Activated naive CD8-positive, alpha-beta T cell treated with anti-CD3 and anti-CD28 coated beads, Interleukin-2, amount 50 U/mL, for 24 hours (primary cell): Measurements from ENCODE around the gene TCTN1.
"Not testable (repeated sequence)": the region's sequence is repeated elsewhere in the genome, so short reads cannot be mapped to it uniquely, and the experiment has no call there.

Experiments
- ATAC-seq: fragments of 150-1000 bp; cut with Tn5 transposase; one replicate; pipeline ENCODE4 v1.10.0; 2021
- DNase-seq: peaks from one replicate; pipeline ENCODE4 v3.0.0; 2021
- H3K27ac Mint-ChIP-seq: one replicate; pipeline ENCODE4 v1.8.0; 2021; ENCODE audit warnings: mild to moderate bottlenecking, mixed read lengths
- H3K27me3 Mint-ChIP-seq: one replicate; pipeline ENCODE4 v1.8.0; 2021; ENCODE audit warnings: mixed read lengths
- H3K36me3 Mint-ChIP-seq: one replicate; pipeline ENCODE4 v1.8.0; 2021; ENCODE audit warnings: low read depth, mixed read lengths
- H3K4me1 Mint-ChIP-seq: one replicate; pipeline ENCODE4 v1.8.0; 2021; ENCODE audit warnings: mixed read lengths
- H3K4me3 Mint-ChIP-seq: one replicate; pipeline ENCODE4 v1.8.0; 2021; ENCODE audit warnings: mild to moderate bottlenecking, moderate library complexity, mixed read lengths
- H3K9me3 Mint-ChIP-seq: one replicate; pipeline ENCODE4 v1.8.0; 2021; ENCODE audit warnings: mixed read lengths

Gene TCTN1

DNA sequence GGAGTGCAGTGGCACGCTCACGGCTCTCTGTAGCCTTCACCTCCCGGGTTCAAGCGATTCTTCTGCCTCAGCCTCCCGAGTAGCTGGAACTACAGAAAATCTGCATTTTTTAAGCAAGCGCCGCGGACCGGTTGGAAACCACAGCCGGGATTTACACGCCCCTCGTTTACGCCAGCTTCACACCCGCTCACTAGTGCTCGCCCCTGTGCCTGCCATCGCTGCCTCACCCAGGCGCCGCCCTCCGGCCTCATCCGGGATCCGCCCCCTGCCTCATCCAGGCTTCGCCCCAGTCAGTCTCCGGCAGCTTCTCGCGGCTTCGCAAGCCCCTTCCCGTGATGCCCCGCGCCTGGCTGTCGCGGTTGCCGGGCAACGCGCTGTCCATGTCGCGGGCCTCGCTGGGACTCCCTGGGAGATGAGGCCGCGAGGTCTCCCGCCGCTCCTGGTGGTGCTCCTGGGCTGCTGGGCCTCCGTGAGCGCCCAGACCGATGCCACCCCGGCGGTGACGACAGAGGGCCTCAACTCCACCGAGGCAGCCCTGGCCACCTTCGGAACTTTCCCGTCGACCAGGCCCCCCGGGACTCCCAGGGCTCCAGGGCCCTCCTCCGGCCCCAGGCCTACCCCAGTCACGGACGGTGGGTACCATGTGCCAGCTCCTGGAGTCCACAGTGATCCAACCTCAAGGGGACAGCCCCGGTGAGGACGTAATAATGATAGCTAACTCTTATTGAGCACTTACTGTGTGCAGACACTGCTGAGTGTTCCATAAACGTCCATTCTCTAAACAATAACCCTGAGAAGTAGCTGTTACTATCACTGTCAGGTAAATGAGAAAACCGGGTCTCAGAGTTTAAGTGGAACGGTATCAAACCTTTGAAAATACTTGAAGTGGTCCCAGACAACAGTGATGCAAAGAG is at the start of gene TCTN1:
Gene TCTN1, plus strand, starts transcription at position 359 of the 914 bp plus-strand sequence. Its CDS starts 54 bp downstream, at position 413.
- H3K27me3 Mint-ChIP-seq: no peaks in the 10 kb centered on the region
- H3K36me3 Mint-ChIP-seq: no peaks in the 10 kb centered on the region
- H3K4me3 Mint-ChIP-seq: peak within 1 kb of the TSS; percentile 82
- no peaks in the 10 kb centered on the region for H3K9me3 Mint-ChIP-seq
- peaks cover 43% of the 10 kb centered on the region for H3K4me1 Mint-ChIP-seq
- peak; percentile 99 for DNase-seq
- H3K27ac Mint-ChIP-seq: peak within 1 kb of the TSS; percentile 82
- peak; percentile 99 for ATAC-seq

DNA sequence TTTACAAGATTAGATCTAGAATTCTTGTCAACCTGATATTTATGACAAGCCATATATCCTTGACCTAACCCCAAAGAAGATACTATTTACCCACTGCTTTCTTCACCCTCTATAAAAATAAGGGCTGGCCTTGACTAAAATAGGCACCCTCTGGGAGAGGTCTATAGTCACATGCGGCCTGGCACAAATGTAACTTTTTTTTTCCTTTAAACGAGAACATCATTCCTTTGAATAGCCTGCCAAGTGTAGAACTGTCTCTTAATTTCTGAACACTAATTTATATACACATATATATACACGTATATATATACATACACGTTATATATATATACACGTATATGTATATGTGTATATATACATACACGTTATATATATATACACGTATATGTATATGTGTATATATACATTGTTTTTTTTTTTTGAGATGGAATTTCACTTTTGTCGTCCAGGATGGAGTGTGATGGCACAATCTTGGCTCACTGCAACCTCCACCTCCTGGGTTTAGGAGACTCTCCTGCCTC is 49.4 kb upstream of the TCTN1 start:
- ATAC-seq (no peak), DNase-seq (no peak)
- Mint-ChIP-seq H3K4me3 (no peak overlapping the region), H3K9me3 (peaks cover 2% of the 10 kb centered on the region), H3K27ac (peak overlapping the region; percentile 82), H3K27me3 (no peaks in the 10 kb centered on the region), H3K4me1 (peaks cover 83% of the 10 kb centered on the region), H3K36me3 (peaks cover 16% of the 10 kb centered on the region)

DNA sequence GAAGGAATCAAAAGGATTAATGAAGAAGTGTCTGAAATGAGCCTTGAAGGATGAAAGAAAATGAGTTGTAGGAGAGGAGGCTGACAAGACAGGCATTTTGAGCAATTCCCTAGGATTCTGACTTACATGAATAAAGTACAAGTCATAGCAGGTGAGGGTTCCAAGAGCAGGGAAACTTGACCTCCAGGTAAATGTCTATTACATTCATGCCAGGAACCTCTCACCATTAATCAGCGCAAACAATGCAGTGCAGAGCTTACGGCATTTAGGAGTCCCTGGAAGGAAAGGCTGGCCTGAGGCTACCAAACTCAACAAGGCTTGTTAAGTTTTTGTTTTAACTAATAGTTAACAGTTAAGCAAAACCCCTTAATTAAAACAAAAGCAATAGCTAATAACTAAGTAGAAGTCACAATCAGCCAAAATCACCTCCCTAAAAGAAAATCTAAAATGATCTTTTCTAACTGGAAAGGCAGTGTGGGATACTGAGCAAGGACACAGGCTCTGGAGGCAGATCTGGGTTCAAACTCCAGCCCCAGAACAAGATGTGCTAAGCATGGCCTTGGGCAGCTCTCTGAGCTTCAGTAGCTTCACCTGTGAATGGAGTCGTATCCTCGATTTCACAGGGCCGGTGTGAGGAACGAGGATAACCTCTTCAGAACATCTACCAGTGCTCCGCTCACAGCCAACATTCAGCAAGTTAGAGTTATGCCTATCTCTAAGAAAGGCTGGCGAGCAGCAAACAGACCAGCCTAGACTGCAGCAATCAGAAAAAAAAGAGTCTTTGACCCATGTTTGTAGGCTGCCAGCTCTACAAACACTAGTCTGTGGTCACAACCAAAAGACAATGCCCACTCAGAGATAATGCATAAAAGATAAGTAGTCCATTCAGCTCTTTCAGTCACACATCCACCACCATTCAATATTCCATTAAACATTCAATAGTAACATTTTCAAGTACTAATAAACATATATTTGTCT is 47.7 kb upstream of the TCTN1 start:
- Mint-ChIP-seq H3K9me3 (peaks cover 7% of the 10 kb centered on the region), H3K27ac (peak overlapping the region; percentile 59), H3K27me3 (no peaks in the 10 kb centered on the region), H3K4me3 (no peak overlapping the region), H3K4me1 (peaks cover 77% of the 10 kb centered on the region), H3K36me3 (peaks cover 18% of the 10 kb centered on the region)
- no peak for DNase-seq
- ATAC-seq: no peak

DNA sequence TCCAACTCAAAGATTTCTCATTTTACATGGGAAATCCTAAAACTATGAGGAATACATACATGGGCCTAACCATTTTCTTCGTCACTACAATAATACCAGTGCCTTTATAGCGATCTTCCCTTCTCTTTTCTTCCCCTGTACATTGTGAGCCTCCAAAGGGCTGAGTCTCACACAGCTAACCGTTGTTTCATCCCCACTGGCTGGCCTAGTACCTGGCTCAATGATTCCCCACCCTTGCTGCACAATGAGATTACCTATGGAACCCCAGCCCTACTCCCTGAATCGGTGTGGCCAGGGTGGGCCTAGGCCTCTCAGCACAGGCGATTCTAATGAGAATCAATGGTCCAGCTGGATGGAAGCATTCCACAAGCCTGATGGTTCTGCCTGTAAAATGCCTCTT is 46.9 kb upstream of the TCTN1 start:
- ATAC-seq: no peak
- Mint-ChIP-seq H3K9me3 (peaks cover 14% of the 10 kb centered on the region), H3K4me3 (no peak overlapping the region), H3K27ac (no peak overlapping the region), H3K36me3 (peaks cover 26% of the 10 kb centered on the region), H3K27me3 (no peaks in the 10 kb centered on the region), H3K4me1 (peaks cover 72% of the 10 kb centered on the region)
- DNase-seq: no peak

DNA sequence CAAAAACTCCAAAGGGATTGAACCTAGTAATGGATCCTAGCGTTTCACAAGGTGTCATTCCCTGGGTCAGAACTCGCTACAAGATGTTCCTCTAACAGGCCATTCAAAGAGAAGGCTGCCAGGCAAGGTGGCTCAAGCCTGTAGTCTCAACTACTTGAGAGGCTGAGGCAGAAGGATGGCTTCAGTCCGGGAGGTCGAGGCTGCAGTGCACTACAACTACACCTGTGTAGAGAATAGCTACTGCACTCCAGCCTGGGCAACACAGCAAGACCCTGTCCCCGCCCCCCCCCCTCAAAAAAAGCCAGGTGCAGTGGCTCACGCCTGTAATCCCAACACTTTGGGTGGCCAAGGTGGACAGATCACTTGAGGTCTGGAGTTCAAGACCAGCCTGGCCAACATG is 45.2 kb upstream of the TCTN1 start:
- Mint-ChIP-seq H3K4me3 (no peak overlapping the region), H3K4me1 (peaks cover 64% of the 10 kb centered on the region), H3K36me3 (peaks cover 39% of the 10 kb centered on the region), H3K27me3 (no peaks in the 10 kb centered on the region), H3K9me3 (peaks cover 18% of the 10 kb centered on the region), H3K27ac (no peak overlapping the region)
- DNase-seq: no peak
- ATAC-seq: no peak

DNA sequence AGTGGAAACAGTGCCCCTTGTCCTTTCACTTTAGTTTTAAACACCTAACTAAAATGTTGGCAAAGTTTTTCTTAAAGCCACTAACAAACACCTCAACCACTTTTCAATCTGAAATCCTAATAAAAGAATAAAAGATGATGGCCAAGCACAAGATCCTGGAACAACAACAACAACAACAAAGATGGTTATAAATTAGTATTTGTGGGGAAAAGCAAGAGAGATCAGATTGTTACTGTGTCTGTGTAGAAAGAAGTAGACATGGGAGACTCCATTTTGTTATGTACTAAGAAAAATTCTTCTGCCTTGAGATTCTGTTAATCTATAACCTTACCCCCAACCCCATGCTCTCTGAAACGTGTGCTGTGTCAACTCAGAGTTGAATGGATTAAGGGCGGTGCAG is 44.1 kb upstream of the TCTN1 start:
- H3K27me3 Mint-ChIP-seq, DNase-seq, H3K4me3 Mint-ChIP-seq, ATAC-seq: not testable (repeated sequence)
- peaks cover 18% of the 10 kb centered on the region for H3K9me3 Mint-ChIP-seq
- peaks cover 39% of the 10 kb centered on the region for H3K36me3 Mint-ChIP-seq
- peak overlapping the region; percentile 60 for H3K27ac Mint-ChIP-seq
- peaks cover 63% of the 10 kb centered on the region for H3K4me1 Mint-ChIP-seq

DNA sequence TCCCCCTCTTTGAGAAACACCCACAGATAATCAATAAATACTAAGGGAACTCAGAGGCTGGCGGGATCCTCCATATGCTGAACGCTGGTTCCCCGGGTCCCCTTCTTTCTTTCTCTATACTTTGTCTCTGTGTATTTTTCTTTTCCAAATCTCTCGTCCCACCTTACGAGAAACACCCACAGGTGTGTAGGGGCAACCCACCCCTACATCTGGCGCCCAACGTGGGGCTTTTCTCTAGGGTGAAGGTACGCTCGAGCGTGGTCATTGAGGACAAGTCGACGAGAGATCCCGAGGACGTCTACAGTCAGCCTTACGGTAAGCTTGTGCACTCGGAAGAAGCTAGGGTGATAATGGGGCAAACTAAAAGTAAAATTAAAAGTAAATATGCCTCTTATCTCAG is 43.1 kb upstream of the TCTN1 start:
- not testable (repeated sequence) for H3K27ac Mint-ChIP-seq, H3K27me3 Mint-ChIP-seq, ATAC-seq, DNase-seq, H3K4me3 Mint-ChIP-seq
- Mint-ChIP-seq H3K9me3 (peaks cover 18% of the 10 kb centered on the region), H3K4me1 (peaks cover 63% of the 10 kb centered on the region), H3K36me3 (peaks cover 35% of the 10 kb centered on the region)

DNA sequence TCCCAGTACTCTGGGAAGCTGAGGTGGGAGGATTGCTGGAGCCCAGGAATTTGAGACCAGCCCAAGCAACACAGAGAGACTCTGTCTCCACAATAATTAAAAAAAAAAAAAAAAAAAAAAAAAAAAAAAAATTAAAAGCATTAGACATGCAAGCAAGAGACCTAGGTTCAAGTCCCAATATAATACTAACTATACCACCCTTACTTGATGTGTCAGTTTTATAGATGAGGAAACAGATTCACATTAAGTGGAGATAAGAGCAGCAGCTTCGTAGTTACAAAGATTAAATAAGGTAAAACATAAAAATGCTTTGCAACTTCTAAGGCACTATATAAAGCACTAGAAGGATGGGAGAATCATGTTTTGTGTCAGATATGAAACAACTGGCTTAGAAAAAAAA is 39.9 kb upstream of the TCTN1 start:
- Mint-ChIP-seq H3K9me3 (peaks cover 18% of the 10 kb centered on the region), H3K36me3 (peaks cover 38% of the 10 kb centered on the region), H3K4me1 (peaks cover 68% of the 10 kb centered on the region)

DNA sequence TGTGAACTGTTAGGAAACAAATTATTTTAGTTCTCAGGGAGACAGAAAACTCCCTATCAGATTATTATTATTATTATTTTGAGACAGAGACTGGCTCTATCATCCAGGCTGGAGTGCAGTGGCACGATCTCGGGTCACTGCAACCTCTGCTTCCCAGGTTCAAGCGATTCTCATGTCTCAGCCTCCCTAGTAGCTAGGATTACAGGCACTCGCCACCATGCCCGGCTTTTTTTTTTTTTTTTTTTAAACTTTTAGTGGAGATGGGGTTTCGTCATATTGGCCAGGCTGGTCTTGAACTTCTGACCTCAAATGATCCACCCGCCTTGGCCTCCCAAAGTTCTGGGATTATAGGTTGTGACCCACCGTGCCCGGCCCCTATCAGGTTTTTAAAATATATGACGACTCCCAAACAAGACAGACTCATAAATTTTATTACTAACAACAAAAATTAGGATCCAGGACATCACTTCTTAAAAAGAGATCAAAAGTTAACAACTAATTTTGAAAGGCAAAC is 39.2 kb upstream of the TCTN1 start:
- Mint-ChIP-seq H3K27ac (peak overlapping the region; percentile 57), H3K4me1 (peaks cover 69% of the 10 kb centered on the region), H3K36me3 (peaks cover 37% of the 10 kb centered on the region), H3K4me3 (peak overlapping the region; percentile 45), H3K9me3 (peaks cover 13% of the 10 kb centered on the region)
- not testable (repeated sequence) for DNase-seq, ATAC-seq, H3K27me3 Mint-ChIP-seq

More for the DNA sequence above, 39.9 kb upstream of the TCTN1 start:
- H3K27ac Mint-ChIP-seq: peak overlapping the region; percentile 18
- H3K4me3 Mint-ChIP-seq: no peak overlapping the region
- DNase-seq (no peak), ATAC-seq (no peak)
- H3K27me3 Mint-ChIP-seq: no peaks in the 10 kb centered on the region

DNA sequence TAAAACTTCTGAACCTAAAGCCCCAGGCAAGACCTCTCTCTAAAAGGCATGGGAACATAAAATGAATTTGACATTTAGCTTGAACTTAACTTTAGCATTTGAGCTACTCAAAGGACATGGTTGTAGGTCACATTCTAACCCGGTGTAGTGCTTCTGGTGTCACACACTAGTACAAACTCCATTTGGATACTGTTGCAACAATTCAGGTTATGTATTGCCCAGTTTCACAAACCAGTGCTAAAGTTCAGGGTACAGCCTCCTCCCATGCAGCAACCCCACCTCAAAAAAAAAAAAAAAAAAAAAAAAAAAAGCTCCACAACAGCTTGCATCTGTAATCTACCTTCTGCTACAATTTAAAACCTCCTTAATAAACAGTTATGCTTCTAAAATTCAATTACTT is 38.6 kb upstream of the TCTN1 start:
- Mint-ChIP-seq H3K27me3 (no peaks in the 10 kb centered on the region), H3K9me3 (peaks cover 11% of the 10 kb centered on the region), H3K4me3 (peak overlapping the region; percentile 45), H3K4me1 (peaks cover 73% of the 10 kb centered on the region), H3K36me3 (peaks cover 41% of the 10 kb centered on the region), H3K27ac (peak overlapping the region; percentile 57)
- ATAC-seq (peak; percentile 8), DNase-seq (no peak)

DNA sequence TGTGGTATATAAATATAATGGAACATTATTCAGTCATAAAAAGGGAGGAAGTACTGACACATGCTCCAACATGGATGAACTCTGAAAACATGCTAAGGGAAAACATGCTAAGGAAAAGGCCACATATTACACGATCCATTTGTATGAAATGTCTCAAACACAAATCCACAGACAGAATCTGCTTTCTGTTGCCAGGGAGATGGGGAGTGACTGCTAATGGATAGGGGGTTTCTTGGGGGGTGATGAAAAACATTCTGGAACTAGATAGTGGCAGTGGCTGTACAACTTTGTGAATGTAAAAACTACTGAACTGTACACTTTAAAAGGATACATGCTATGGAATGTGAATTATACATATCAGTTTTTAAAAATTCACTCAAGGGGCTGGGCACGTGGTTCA is 37.4 kb upstream of the TCTN1 start:
- H3K27ac Mint-ChIP-seq: peak overlapping the region; percentile 100
- H3K4me3 Mint-ChIP-seq: peak overlapping the region; percentile 50
- H3K27me3 Mint-ChIP-seq: no peaks in the 10 kb centered on the region
- H3K9me3 Mint-ChIP-seq: peaks cover 10% of the 10 kb centered on the region
- ATAC-seq: no peak
- H3K4me1 Mint-ChIP-seq: peaks cover 85% of the 10 kb centered on the region
- H3K36me3 Mint-ChIP-seq: peaks cover 37% of the 10 kb centered on the region
- DNase-seq: no peak

DNA sequence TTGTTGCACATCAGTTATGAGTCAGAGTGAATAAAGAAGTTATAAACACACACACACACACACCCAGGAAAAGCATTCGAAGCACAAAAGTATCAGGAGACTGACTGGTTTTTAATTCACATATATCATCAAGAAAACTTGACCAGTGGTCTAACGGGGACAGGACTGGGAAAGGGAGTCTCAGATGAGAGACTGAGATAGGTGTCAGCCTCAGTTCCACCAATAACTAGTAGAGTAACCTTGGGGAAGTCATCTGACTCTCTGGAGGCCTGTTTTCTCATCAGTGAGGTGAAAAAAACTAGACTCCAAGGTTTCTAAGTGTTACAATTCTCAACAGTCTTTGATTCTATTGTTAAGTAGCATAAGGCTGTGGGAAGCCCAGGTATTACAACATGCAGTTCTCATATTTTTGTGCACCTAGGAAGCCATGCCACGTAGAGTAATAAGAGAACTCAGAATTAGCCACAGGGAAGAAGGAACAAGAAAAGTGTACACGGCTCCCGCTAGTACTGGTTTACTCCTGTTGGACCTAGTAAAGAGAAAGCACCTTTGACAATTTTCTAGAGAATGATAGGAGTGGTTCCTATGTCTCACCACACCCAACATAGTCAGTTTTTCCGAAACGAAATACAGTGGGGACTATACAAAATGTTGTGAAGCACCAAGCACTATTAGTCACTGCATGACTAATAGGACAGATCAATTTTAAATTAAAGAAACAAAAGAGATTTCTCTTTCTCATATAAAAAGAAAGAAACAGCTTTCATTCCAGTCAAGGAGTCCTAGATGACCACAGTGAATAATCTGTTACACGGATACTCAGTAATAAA is 35.9 kb upstream of the TCTN1 start:
- DNase-seq: no peak
- Mint-ChIP-seq H3K36me3 (peaks cover 29% of the 10 kb centered on the region), H3K27ac (peak overlapping the region; percentile 100), H3K4me3 (peak overlapping the region; percentile 98), H3K27me3 (no peaks in the 10 kb centered on the region), H3K4me1 (peaks cover 81% of the 10 kb centered on the region), H3K9me3 (no peaks in the 10 kb centered on the region)
- ATAC-seq: peak; percentile 76

DNA sequence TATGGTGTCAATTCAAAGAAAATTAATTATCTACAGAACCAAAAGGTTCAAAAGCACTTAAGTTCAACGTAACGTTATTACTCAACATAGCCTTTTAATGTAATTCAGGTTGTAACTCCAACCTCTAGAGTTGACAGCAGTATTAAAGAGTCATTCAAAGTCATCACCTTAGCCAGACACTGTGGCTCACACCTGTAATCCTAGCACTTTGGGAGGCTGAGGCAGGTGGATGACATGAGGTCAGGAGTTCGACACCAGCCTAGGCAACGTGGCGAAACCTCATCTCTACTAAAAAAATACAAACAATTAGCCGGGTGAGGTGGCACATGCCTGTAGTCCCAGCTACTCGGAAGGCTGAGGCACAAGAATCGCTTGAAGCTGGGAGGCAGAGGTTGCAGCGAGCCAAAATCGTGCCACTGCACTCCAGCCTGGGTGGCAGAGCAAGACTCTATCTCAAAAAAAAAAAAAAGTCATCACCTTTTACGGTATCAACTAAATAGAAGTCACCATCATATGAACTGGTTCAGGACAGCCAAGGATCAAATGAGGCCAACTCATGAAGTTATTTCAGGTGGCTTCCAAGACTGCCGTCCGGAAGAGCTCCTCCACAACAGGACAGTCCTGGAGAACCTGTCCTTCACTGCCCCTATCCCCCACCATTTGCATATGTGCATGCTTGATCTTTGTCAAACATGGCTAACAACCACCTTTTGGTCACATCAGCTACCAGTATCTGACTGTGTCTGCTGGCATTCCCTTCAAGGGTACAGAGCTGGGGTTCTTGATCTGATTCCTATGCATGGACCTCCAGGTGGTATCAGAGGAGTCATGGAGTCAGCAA is 35.0 kb upstream of the TCTN1 start:
- Mint-ChIP-seq H3K9me3 (no peaks in the 10 kb centered on the region), H3K36me3 (peaks cover 24% of the 10 kb centered on the region), H3K4me3 (peak overlapping the region; percentile 98), H3K27me3 (no peaks in the 10 kb centered on the region), H3K4me1 (peaks cover 84% of the 10 kb centered on the region), H3K27ac (peak overlapping the region; percentile 100)
- ATAC-seq (peak; percentile 2), DNase-seq (no peak)
